ENCODE measurements around the gene ZNF740. TPM values are rescaled to one million over a fixed set of nuclear protein-coding genes. Genes with fewer than 3 reads are reported as not detected.

Gene ZNF740
- total RNA-seq, 1 experiment from 2014 or later: 49.7 TPM

DNA sequence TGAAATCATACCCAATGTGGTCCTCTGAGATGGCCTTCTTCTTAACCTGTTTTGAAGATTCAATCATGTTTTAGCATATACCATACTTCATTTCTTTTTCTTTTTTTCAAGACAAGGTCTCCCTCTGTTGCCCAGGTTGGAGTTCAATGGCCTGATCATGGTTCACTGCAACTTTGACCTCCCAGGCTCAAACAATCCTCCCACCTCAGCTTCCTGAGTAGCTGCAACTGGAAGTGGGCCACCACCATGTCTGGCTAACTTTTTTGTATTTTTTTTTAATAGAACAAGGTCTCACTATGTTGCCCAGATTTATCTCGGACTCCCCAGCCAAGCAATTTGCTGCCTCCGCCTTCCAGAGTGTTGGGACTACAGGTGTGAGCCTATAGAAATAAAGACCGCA, 46.8 kb upstream of the ZNF740 start:
- Histone ChIP-seq H3K36me3 (ENCODE audit: control insufficient read depth in 1 of 2, insufficient read depth in 2 of 2, low read length in 2 of 2) (no peaks in the 10 kb centered on the region), H3K79me2 (ENCODE audit: insufficient read depth, low read length) (no peaks in the 10 kb centered on the region), H3K4me1 (ENCODE audit: control insufficient read depth in 1 of 2, insufficient read depth in 2 of 2, low read length in 2 of 2) (no peaks in the 10 kb centered on the region), H2AFZ (ENCODE audit: low read depth, low read length, poor library complexity, severe bottlenecking) (no peak overlapping the region), H3K4me3 (replicated peaks in 1 of 2; ENCODE audit: low read depth in 1 of 2, low read length in 2 of 2) (no peak overlapping the region), H3K9me2 (ENCODE audit: insufficient read depth) (no peaks in the 10 kb centered on the region), H3K4me2 (ENCODE audit: low read length) (no peak overlapping the region), H3K27ac (ENCODE audit: low read depth, low read length) (no peak overlapping the region), H3K27me3 (ENCODE audit: insufficient read depth, low read length) (no peaks in the 10 kb centered on the region), H3K9ac (ENCODE audit: low read length) (no peak overlapping the region), H4K20me1 (ENCODE audit: insufficient read depth) (no peaks in the 10 kb centered on the region), H3K9me3 (ENCODE audit: control insufficient read depth in 1 of 2, insufficient read depth in 1 of 2, low read depth in 1 of 2, low read length in 2 of 2) (peaks cover 3 to 9% of the 10 kb centered on the region in 2 experiments; a peak in 1 of 4 replicates)
- no peak for DNase-seq (ENCODE audit: low read depth, low spot score)
- no peak for ATAC-seq
- ChIA-PET POLR2A (no interaction called here), CTCF (interaction anchor here (1.4 kb wide), 1 partner anchor 35 kb away, joined by 5 read pairs; no protein-coding TSS in a partner anchor), RAD21 (ENCODE audit: low non-redundant PET in 1 of 2, low total read pairs in 2 of 2, uncharacterized antibody in 2 of 2, unreplicated experiment in 2 of 2) (no interaction called here)
- intact Hi-C loops (cut with micrococcal nuclease): no loop called here
- no TSS peak for BruUV-seq (replicated peaks)
- TF ChIP-seq POLR2A (IDR thresholded peaks at IDR 0.05; ENCODE audit: borderline replicate concordance, extremely low read depth, insufficient read depth, insufficient read length) (no peak), EZH2 (IDR thresholded peaks at IDR 0.05) (no peak), YY1 (IDR thresholded peaks at IDR 0.05; ENCODE audit: extremely low read depth, insufficient replicate concordance, low read depth, low read length) (no peak), RAD21 (IDR thresholded peaks at IDR 0.05; ENCODE audit: low read depth) (no peak), ZFX (IDR thresholded peaks at IDR 0.05) (no peak), EGR1 (IDR thresholded peaks at IDR 0.05; ENCODE audit: low read depth) (no peak), SRF (IDR thresholded peaks at IDR 0.05; ENCODE audit: low read depth) (no peak), EZH2phosphoT487 (IDR thresholded peaks at IDR 0.05; ENCODE audit: borderline replicate concordance) (no peak), CBX3 (IDR thresholded peaks at IDR 0.05; ENCODE audit: low read depth) (no peak), MAX (IDR thresholded peaks at IDR 0.05) (no peak), ZNF274 (IDR thresholded peaks at IDR 0.05; ENCODE audit: low read depth, low read length) (no peak), FOSL1 (IDR thresholded peaks at IDR 0.05; ENCODE audit: low read depth) (no peak)
- TF ChIP-seq, protein P1, sequence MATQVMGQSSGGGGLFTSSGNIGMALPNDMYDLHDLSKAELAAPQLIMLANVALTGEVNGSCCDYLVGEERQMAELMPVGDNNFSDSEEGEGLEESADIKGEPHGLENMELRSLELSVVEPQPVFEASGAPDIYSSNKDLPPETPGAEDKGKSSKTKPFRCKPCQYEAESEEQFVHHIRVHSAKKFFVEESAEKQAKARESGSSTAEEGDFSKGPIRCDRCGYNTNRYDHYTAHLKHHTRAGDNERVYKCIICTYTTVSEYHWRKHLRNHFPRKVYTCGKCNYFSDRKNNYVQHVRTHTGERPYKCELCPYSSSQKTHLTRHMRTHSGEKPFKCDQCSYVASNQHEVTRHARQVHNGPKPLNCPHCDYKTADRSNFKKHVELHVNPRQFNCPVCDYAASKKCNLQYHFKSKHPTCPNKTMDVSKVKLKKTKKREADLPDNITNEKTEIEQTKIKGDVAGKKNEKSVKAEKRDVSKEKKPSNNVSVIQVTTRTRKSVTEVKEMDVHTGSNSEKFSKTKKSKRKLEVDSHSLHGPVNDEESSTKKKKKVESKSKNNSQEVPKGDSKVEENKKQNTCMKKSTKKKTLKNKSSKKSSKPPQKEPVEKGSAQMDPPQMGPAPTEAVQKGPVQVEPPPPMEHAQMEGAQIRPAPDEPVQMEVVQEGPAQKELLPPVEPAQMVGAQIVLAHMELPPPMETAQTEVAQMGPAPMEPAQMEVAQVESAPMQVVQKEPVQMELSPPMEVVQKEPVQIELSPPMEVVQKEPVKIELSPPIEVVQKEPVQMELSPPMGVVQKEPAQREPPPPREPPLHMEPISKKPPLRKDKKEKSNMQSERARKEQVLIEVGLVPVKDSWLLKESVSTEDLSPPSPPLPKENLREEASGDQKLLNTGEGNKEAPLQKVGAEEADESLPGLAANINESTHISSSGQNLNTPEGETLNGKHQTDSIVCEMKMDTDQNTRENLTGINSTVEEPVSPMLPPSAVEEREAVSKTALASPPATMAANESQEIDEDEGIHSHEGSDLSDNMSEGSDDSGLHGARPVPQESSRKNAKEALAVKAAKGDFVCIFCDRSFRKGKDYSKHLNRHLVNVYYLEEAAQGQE (IDR thresholded peaks at IDR 0.05; ENCODE audit: low read depth): no peak
- TF ChIP-seq, protein P2, sequence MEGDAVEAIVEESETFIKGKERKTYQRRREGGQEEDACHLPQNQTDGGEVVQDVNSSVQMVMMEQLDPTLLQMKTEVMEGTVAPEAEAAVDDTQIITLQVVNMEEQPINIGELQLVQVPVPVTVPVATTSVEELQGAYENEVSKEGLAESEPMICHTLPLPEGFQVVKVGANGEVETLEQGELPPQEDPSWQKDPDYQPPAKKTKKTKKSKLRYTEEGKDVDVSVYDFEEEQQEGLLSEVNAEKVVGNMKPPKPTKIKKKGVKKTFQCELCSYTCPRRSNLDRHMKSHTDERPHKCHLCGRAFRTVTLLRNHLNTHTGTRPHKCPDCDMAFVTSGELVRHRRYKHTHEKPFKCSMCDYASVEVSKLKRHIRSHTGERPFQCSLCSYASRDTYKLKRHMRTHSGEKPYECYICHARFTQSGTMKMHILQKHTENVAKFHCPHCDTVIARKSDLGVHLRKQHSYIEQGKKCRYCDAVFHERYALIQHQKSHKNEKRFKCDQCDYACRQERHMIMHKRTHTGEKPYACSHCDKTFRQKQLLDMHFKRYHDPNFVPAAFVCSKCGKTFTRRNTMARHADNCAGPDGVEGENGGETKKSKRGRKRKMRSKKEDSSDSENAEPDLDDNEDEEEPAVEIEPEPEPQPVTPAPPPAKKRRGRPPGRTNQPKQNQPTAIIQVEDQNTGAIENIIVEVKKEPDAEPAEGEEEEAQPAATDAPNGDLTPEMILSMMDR (IDR thresholded peaks at IDR 0.05 in 2 of 3, conservative IDR thresholded peaks at IDR 0.05 in 1 of 3; ENCODE audit: borderline replicate concordance in 1 of 3, insufficient read depth in 1 of 3, low read depth in 2 of 3, low read length in 2 of 3): no peak
- TF ChIP-seq, protein P3, sequence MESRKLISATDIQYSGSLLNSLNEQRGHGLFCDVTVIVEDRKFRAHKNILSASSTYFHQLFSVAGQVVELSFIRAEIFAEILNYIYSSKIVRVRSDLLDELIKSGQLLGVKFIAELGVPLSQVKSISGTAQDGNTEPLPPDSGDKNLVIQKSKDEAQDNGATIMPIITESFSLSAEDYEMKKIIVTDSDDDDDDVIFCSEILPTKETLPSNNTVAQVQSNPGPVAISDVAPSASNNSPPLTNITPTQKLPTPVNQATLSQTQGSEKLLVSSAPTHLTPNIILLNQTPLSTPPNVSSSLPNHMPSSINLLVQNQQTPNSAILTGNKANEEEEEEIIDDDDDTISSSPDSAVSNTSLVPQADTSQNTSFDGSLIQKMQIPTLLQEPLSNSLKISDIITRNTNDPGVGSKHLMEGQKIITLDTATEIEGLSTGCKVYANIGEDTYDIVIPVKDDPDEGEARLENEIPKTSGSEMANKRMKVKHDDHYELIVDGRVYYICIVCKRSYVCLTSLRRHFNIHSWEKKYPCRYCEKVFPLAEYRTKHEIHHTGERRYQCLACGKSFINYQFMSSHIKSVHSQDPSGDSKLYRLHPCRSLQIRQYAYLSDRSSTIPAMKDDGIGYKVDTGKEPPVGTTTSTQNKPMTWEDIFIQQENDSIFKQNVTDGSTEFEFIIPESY (IDR thresholded peaks at IDR 0.05; ENCODE audit: extremely low read depth, insufficient replicate concordance, low read length): no peak
